ENCODE results near the gene SINHCAF.
"Not testable (repeated sequence)": the region's sequence is repeated elsewhere in the genome, so short reads cannot be mapped to it uniquely, and the experiment has no call there.

- TF ChIP-seq POLR2A, CTCF (IDR thresholded peaks at IDR 0.05): not testable (repeated sequence)
These were observed 83.5 kb downstream of the SINHCAF start for GRCh38 chr12:31242418-31242817.
